OCI-LY3 (cell line): ENCODE data around the gene PCMT1.
A peak's percentile ranks its signal among the peaks of the same experiment; 100 is the strongest.

Source experiments
- H2AFZ ChIP-seq: fragments of 200-600, 300-600 bp; shearing (Covaris generic); 2 replicates; pipeline ENCODE4 v1.6.0; 2014; ENCODE audit warnings: antibody characterized with exemption, low read depth, low read length
- H3K27ac ChIP-seq: fragments of 200-600, 300-600 bp; sonication (generic); 2 replicates; pipeline ENCODE4 v1.5.1; 2014; ENCODE audit warnings: mild to moderate bottlenecking, low read length, moderate library complexity, mixed read lengths
- H3K27me3 ChIP-seq: fragments of 200-600, 300-600 bp; sonication (generic); 2 replicates; pipeline ENCODE4 v1.6.1; 2014; ENCODE audit warnings: low read depth, low read length, mixed read lengths
- H3K36me3 ChIP-seq: fragments of 200-600, 300-600 bp; sonication (generic); replicated peaks from 2 replicates; pipeline ENCODE3; 2014; ENCODE audit warnings: low read depth, low read length, mixed read lengths
- H3K4me1 ChIP-seq: fragments of 300-600, 200-600 bp; sonication (generic); 2 replicates; pipeline ENCODE4 v1.6.1; 2014; ENCODE audit warnings: low read length, mixed read lengths
- H3K4me2 ChIP-seq: fragments of 200-600, 300-600 bp; sonication (generic); 2 replicates; pipeline ENCODE4 v1.6.1; 2014; ENCODE audit warnings: low read length, mixed read lengths
- H3K4me3 ChIP-seq: fragments of 300-600, 200-600 bp; sonication (generic); 2 replicates; pipeline ENCODE4 v1.5.1; 2014; ENCODE audit warnings: antibody characterized with exemption, mild to moderate bottlenecking, low read length, moderate library complexity
- H3K79me2 ChIP-seq: fragments of 300-600, 200-600 bp; shearing (Covaris generic); 2 replicates; pipeline ENCODE4 v1.6.1; 2014; ENCODE audit warnings: mild to moderate bottlenecking, low read length, mixed read lengths
- H3K9ac ChIP-seq: fragments of 300-600, 200-600 bp; shearing (Covaris generic); 2 replicates; pipeline ENCODE4 v1.6.0; 2014; ENCODE audit warnings: mild to moderate bottlenecking, low read length, moderate library complexity
- H3K9me3 ChIP-seq: fragments of 200-600, 300-600 bp; shearing (Covaris generic); 2 replicates; pipeline ENCODE4 v1.6.1; 2014; ENCODE audit warnings: low read length, mixed read lengths; ENCODE audit not compliant: insufficient read depth
- H4K20me1 ChIP-seq: fragments of 200-600, 300-600 bp; sonication (generic); 2 replicates; pipeline ENCODE4 v1.6.1; 2016; ENCODE audit warnings: low read length, mixed read lengths; ENCODE audit not compliant: insufficient read depth
- EZH2phosphoT487 ChIP-seq: fragments of 200-600 bp; shearing (Covaris generic); IDR thresholded peaks from 2 replicates; pipeline ENCODE4 v1.6.1; 2018; ENCODE audit warnings: antibody characterized with exemption, mixed run types, low read depth
- TF ChIP-seq, protein P1 (sequence below): fragments of 200-600, 300-600 bp; sonication (generic); IDR thresholded peaks from 2 replicates; pipeline ENCODE4 v1.5.1; 2014; ENCODE audit warnings: antibody characterized with exemption, low read length, low read depth

Gene PCMT1

DNA sequence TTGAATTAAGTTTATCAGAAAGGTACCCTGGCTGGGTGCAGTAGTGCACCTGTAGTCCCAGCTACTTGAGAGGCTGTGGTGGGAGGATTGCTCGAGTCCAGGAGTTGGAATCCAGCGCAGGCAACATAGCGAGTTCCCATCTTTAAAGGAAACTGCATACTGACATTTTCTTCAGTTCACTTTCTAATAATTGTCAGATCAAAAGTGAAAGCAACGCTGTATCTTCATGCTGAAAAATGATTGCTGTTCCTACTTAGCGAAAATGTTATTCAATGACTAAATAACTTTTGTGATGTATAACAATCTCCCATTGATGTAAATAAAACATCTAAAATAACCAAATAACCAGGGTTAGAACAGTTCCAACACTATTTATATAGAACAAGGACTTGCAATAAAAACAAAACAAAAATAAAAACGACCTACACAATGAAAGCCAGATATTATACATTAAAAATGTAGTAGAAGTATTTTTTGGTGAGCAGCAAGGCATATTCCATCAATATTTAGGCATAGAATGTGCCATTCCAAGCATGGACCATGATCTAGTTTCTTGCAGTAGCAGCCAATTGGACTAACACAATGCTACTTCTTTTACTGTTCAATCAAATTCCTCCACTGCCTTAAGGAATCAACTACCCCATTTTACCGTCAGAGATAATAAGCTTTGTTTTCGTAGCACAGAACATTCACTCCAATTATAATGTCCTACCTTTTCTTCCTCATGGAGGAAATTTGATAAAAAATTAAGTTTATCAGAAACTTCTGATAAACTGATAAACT lies 33.2 kb upstream of the PCMT1 start:
- H3K36me3 ChIP-seq, result peaks cover 3% of the 10 kb centered on the region
- H3K4me1 ChIP-seq, result peaks cover 12% of the 10 kb centered on the region
- peak overlapping the region; percentile 1; the same call in 1 of the 2 replicates for H3K27ac ChIP-seq
- no peaks in the 10 kb centered on the region for H3K9me3 ChIP-seq
- no peaks in the 10 kb centered on the region for H3K27me3 ChIP-seq
- H2AFZ ChIP-seq, result no peak overlapping the region
- H3K4me2 ChIP-seq, result peak overlapping the region; percentile 90
- H3K9ac ChIP-seq, result peak overlapping the region; percentile 98
- peaks cover 72% of the 10 kb centered on the region for H3K79me2 ChIP-seq
- peaks cover 26% of the 10 kb centered on the region for H4K20me1 ChIP-seq
- TF ChIP-seq EZH2phosphoT487, result no peak
- TF ChIP-seq, protein P1, sequence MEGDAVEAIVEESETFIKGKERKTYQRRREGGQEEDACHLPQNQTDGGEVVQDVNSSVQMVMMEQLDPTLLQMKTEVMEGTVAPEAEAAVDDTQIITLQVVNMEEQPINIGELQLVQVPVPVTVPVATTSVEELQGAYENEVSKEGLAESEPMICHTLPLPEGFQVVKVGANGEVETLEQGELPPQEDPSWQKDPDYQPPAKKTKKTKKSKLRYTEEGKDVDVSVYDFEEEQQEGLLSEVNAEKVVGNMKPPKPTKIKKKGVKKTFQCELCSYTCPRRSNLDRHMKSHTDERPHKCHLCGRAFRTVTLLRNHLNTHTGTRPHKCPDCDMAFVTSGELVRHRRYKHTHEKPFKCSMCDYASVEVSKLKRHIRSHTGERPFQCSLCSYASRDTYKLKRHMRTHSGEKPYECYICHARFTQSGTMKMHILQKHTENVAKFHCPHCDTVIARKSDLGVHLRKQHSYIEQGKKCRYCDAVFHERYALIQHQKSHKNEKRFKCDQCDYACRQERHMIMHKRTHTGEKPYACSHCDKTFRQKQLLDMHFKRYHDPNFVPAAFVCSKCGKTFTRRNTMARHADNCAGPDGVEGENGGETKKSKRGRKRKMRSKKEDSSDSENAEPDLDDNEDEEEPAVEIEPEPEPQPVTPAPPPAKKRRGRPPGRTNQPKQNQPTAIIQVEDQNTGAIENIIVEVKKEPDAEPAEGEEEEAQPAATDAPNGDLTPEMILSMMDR, result no peak
- peak overlapping the region; percentile 100 for H3K4me3 ChIP-seq

GRCh38 chr6:149717255-149717587 lies 32.3 kb upstream of the PCMT1 start:
- Histone ChIP-seq H3K27ac (peak overlapping the region; percentile 82), H3K4me1 (peaks cover 12% of the 10 kb centered on the region), H3K79me2 (peaks cover 65% of the 10 kb centered on the region), H2AFZ (peak overlapping the region; percentile 67; the same call in 1 of the 2 replicates), H3K36me3 (peaks cover 3% of the 10 kb centered on the region), H3K9me3 (no peaks in the 10 kb centered on the region), H3K27me3 (no peaks in the 10 kb centered on the region), H4K20me1 (peaks cover 21% of the 10 kb centered on the region), H3K9ac (peak overlapping the region; percentile 98), H3K4me3 (peak overlapping the region; percentile 100), H3K4me2 (peak overlapping the region; percentile 90)
- TF ChIP-seq, protein P1, result no peak
- TF ChIP-seq EZH2phosphoT487, result no peak

GRCh38 chr6:149717588-149718458 lies 31.7 kb upstream of the PCMT1 start, which contains the start of gene LATS1:
Gene LATS1, minus strand, starts transcription at chr6:149718101. Its CDS starts 15,975 bp downstream, at chr6:149702126.
- no peaks in the 10 kb centered on the region for H3K27me3 ChIP-seq
- peak within 1 kb of the TSS; percentile 82 for H3K27ac ChIP-seq
- H3K36me3 ChIP-seq, result peaks cover 3% of the 10 kb centered on the region
- peaks cover 59% of the 10 kb centered on the region for H3K79me2 ChIP-seq
- peak within 1 kb of the TSS; percentile 98 for H3K9ac ChIP-seq
- peaks cover 12% of the 10 kb centered on the region for H3K4me1 ChIP-seq
- TF ChIP-seq, protein P1, result no peak
- TF ChIP-seq EZH2phosphoT487, result no peak
- H3K4me3 ChIP-seq, result peak within 1 kb of the TSS; percentile 100
- peak within 1 kb of the TSS; percentile 96 for H2AFZ ChIP-seq
- peaks cover 21% of the 10 kb centered on the region for H4K20me1 ChIP-seq
- no peaks in the 10 kb centered on the region for H3K9me3 ChIP-seq
- H3K4me2 ChIP-seq, result peak within 1 kb of the TSS; percentile 90

GRCh38 chr6:149719531-149719930 lies 30.0 kb upstream of the PCMT1 start:
- TF ChIP-seq EZH2phosphoT487, result no peak
- TF ChIP-seq, protein P1, result no peak
- no peak overlapping the region for H3K27ac ChIP-seq
- H4K20me1 ChIP-seq, result peaks cover 21% of the 10 kb centered on the region
- no peak overlapping the region for H3K4me3 ChIP-seq
- H3K4me1 ChIP-seq, result peaks cover 12% of the 10 kb centered on the region
- no peaks in the 10 kb centered on the region for H3K27me3 ChIP-seq
- H3K9ac ChIP-seq, result no peak overlapping the region
- no peaks in the 10 kb centered on the region for H3K9me3 ChIP-seq
- H3K4me2 ChIP-seq, result no peak overlapping the region
- H3K79me2 ChIP-seq, result peaks cover 42% of the 10 kb centered on the region
- H3K36me3 ChIP-seq, result peaks cover 3% of the 10 kb centered on the region
- no peak overlapping the region for H2AFZ ChIP-seq
